Measurements from ENCODE around the gene EPOP. TPM values are rescaled to one million over a fixed set of nuclear protein-coding genes. Genes with fewer than 3 reads are reported as not detected.

Gene EPOP
- total and polyA plus RNA-seq, 2 of the 13 experiments (the other 11 are each of a cell fraction or from before 2014, with no cell fraction given), result 14.7 to 37.8 TPM

DNA sequence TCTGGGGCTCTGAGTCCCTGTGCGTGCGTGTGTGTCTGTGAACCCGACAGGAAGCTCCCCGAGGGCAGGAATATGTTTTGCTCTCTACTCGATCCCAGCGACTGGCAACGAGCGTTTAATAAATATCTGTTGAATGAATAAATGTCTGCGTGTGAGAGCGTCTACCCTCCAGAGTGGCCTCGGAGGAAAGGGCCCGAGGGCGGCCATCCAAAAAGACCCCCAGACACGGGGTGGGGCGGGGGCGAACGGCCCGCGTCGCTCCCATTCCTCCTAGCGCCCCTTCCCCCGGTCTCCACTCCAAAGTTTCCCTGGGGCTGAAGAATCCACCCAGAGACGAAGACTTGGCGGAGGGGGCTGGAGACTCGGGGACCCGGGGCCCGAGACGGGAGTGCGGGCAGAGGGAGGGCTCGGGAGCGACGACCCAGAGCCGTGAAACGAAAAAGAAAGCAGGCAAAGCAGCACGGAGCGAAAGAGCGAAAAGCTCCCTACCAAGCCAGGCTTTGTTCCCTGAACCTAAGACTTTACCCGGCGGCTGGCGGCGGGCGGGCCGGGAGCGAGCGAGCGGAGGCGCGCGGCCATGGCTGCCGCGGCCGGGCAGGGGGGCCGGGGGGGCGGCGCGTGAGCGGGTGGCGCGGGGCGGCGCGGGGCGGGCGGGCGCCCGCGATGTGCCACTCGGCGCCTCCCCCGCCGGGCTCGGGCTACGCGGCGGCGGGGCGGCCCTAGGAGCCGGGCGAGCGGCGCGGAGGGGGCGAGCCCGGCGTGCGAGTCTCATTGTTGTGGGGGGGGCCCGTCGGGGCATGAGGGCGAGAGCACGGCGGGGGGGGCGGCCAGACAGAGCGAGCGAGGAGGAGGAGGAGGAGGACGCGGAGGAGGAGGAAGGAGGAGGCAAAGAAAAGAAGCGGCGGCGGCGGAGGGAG lies 30.1 kb upstream of the EPOP start, which contains the start of gene MLLT6 (continued):
- TF ChIP-seq, protein P1, sequence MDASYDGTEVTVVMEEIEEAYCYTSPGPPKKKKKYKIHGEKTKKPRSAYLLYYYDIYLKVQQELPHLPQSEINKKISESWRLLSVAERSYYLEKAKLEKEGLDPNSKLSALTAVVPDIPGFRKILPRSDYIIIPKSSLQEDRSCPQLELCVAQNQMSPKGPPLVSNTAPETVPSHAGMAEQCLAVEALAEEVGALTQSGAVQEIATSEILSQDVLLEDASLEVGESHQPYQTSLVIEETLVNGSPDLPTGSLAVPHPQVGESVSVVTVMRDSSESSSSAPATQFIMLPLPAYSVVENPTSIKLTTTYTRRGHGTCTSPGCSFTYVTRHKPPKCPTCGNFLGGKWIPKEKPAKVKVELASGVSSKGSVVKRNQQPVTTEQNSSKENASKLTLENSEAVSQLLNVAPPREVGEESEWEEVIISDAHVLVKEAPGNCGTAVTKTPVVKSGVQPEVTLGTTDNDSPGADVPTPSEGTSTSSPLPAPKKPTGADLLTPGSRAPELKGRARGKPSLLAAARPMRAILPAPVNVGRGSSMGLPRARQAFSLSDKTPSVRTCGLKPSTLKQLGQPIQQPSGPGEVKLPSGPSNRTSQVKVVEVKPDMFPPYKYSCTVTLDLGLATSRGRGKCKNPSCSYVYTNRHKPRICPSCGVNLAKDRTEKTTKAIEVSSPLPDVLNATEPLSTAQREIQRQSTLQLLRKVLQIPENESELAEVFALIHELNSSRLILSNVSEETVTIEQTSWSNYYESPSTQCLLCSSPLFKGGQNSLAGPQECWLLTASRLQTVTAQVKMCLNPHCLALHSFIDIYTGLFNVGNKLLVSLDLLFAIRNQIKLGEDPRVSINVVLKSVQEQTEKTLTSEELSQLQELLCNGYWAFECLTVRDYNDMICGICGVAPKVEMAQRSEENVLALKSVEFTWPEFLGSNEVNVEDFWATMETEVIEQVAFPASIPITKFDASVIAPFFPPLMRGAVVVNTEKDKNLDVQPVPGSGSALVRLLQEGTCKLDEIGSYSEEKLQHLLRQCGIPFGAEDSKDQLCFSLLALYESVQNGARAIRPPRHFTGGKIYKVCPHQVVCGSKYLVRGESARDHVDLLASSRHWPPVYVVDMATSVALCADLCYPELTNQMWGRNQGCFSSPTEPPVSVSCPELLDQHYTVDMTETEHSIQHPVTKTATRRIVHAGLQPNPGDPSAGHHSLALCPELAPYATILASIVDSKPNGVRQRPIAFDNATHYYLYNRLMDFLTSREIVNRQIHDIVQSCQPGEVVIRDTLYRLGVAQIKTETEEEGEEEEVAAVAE (CRISPR knock-in tag; IDR thresholded peaks at IDR 0.05; ENCODE audit: borderline replicate concordance), result no peak; the same call in 1 of the 2 replicates
- TF ChIP-seq HMGA1 (CRISPR knock-in tag; conservative IDR thresholded peaks at IDR 0.05), result no peak
- 0 out of 2 replicates have a peak, but pooled peaks have one; percentile 18 for TF ChIP-seq GABPA (IDR thresholded peaks at IDR 0.05; ENCODE audit: low read depth, low read length)
- no peak for TF ChIP-seq GABPA (CRISPR knock-in tag; IDR thresholded peaks at IDR 0.05; ENCODE audit: low read depth)
- TF ChIP-seq ZNF354B (CRISPR knock-in tag; IDR thresholded peaks at IDR 0.05), result no peak
- TF ChIP-seq, protein P2, sequence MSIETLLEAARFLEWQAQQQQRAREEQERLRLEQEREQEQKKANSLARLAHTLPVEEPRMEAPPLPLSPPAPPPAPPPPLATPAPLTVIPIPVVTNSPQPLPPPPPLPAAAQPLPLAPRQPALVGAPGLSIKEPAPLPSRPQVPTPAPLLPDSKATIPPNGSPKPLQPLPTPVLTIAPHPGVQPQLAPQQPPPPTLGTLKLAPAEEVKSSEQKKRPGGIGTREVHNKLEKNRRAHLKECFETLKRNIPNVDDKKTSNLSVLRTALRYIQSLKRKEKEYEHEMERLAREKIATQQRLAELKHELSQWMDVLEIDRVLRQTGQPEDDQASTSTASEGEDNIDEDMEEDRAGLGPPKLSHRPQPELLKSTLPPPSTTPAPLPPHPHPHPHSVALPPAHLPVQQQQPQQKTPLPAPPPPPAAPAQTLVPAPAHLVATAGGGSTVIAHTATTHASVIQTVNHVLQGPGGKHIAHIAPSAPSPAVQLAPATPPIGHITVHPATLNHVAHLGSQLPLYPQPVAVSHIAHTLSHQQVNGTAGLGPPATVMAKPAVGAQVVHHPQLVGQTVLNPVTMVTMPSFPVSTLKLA (IDR thresholded peaks at IDR 0.05), result no peak
- no peak for TF ChIP-seq ELF1 (CRISPR knock-in tag; IDR thresholded peaks at IDR 0.05)
- TF ChIP-seq ZNF766 (CRISPR knock-in tag; IDR thresholded peaks at IDR 0.05; ENCODE audit: borderline replicate concordance), result peak; percentile 48; the same call in 1 of the 2 replicates
- no peak for TF ChIP-seq KMT2B (CRISPR knock-in tag; IDR thresholded peaks at IDR 0.05)
- TF ChIP-seq ISX (CRISPR knock-in tag; conservative IDR thresholded peaks at IDR 0.05), result no peak
- TF ChIP-seq, protein P3, sequence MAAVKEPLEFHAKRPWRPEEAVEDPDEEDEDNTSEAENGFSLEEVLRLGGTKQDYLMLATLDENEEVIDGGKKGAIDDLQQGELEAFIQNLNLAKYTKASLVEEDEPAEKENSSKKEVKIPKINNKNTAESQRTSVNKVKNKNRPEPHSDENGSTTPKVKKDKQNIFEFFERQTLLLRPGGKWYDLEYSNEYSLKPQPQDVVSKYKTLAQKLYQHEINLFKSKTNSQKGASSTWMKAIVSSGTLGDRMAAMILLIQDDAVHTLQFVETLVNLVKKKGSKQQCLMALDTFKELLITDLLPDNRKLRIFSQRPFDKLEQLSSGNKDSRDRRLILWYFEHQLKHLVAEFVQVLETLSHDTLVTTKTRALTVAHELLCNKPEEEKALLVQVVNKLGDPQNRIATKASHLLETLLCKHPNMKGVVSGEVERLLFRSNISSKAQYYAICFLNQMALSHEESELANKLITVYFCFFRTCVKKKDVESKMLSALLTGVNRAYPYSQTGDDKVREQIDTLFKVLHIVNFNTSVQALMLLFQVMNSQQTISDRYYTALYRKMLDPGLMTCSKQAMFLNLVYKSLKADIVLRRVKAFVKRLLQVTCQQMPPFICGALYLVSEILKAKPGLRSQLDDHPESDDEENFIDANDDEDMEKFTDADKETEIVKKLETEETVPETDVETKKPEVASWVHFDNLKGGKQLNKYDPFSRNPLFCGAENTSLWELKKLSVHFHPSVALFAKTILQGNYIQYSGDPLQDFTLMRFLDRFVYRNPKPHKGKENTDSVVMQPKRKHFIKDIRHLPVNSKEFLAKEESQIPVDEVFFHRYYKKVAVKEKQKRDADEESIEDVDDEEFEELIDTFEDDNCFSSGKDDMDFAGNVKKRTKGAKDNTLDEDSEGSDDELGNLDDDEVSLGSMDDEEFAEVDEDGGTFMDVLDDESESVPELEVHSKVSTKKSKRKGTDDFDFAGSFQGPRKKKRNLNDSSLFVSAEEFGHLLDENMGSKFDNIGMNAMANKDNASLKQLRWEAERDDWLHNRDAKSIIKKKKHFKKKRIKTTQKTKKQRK (IDR thresholded peaks at IDR 0.05; ENCODE audit: low read length), result no peak
- TF ChIP-seq FLYWCH1 (CRISPR knock-in tag; IDR thresholded peaks at IDR 0.05), result no peak
- peak; percentile 47; the same call in 1 of the 2 replicates for TF ChIP-seq ARID2 (CRISPR knock-in tag; IDR thresholded peaks at IDR 0.05; ENCODE audit: borderline replicate concordance)
- TF ChIP-seq SATB2 (CRISPR knock-in tag; IDR thresholded peaks at IDR 0.05), result peak; percentile 78; the same call in 1 of the 2 replicates
- TF ChIP-seq SNAPC2 (CRISPR knock-in tag; IDR thresholded peaks at IDR 0.05), result no peak; the same call in 1 of the 2 replicates
- TF ChIP-seq ZSCAN31 (CRISPR knock-in tag; IDR thresholded peaks at IDR 0.05; ENCODE audit: low read depth), result no peak
- TF ChIP-seq GATAD2A (CRISPR knock-in tag; IDR thresholded peaks at IDR 0.05), result no peak
- TF ChIP-seq, protein P4, sequence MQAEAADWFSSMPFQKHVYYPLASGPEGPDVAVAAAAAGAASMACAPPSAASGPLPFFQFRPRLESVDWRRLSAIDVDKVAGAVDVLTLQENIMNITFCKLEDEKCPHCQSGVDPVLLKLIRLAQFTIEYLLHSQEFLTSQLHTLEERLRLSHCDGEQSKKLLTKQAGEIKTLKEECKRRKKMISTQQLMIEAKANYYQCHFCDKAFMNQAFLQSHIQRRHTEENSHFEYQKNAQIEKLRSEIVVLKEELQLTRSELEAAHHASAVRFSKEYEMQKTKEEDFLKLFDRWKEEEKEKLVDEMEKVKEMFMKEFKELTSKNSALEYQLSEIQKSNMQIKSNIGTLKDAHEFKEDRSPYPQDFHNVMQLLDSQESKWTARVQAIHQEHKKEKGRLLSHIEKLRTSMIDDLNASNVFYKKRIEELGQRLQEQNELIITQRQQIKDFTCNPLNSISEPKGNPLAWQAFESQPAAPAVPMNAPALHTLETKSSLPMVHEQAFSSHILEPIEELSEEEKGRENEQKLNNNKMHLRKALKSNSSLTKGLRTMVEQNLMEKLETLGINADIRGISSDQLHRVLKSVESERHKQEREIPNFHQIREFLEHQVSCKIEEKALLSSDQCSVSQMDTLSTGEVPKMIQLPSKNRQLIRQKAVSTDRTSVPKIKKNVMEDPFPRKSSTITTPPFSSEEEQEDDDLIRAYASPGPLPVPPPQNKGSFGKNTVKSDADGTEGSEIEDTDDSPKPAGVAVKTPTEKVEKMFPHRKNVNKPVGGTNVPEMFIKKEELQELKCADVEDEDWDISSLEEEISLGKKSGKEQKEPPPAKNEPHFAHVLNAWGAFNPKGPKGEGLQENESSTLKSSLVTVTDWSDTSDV (CRISPR knock-in tag; IDR thresholded peaks at IDR 0.05), result no peak
